ENCODE results near the gene FBXL7. TPM values are rescaled to one million over a fixed set of nuclear protein-coding genes. Genes with fewer than 3 reads are reported as not detected.

Gene FBXL7
- total and polyA plus RNA-seq, 2 experiments from 2014 or later, result 4.5 to 15.2 TPM

DNA sequence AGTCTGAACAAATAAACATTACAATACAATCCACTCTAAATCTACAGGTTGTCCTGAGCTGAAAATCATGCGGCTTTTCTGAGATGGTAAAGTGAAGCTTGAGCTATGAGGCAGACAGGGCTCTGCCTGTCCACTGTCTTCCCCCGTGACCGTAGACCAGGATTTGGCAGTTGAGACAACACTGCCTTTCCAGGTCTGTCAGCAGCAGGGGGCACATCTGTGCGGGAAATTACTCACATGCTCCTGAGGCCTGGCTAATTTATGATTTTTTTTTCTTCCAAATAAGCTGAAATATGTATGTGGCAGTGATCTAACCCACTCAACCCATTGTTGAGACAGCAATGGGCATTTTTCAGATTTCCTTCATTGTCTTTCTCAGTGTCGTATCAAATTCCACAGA is 307.9 kb downstream of the FBXL7 start:
- Histone ChIP-seq H4K20me1 (replicated peaks; ENCODE audit: insufficient read depth) (no peaks in the 10 kb centered on the region), H3K27me3 (ENCODE audit: insufficient read depth) (no peaks in the 10 kb centered on the region), H3F3A (replicated peaks; ENCODE audit: low read depth) (no peaks in the 10 kb centered on the region), H3K9me2 (ENCODE audit: insufficient read depth) (0 out of 2 replicates have a peak, but pooled peaks cover 4% of the 10 kb centered on the region), H3K4me1 (ENCODE audit: insufficient read depth) (peaks cover 8% of the 10 kb centered on the region), H3K27ac (ENCODE audit: low read depth) (no peak overlapping the region), H3K4me3 (no peak overlapping the region), H3K4me2 (no peak overlapping the region), H3K36me3 (ENCODE audit: insufficient read depth) (no peaks in the 10 kb centered on the region; the same call in 1 of the 2 replicates), H2AFZ (no peak overlapping the region), H3K79me2 (replicated peaks; ENCODE audit: insufficient read depth) (0 out of 2 replicates have a peak, but pooled peaks cover 3% of the 10 kb centered on the region)
- ATAC-seq (peak; percentile 43; the same call in 1 of the 3 replicates), DNase-seq (ENCODE audit: low spot score) (no peak)
- peaks cover 38% of the 10 kb centered on the region for H3K9me3 Mint-ChIP-seq
- peaks cover 9% of the 10 kb centered on the region for H3K4me1 Mint-ChIP-seq
- peak overlapping the region; percentile 41; the same call in 1 of the 2 replicates for H3K27ac Mint-ChIP-seq
- TF ChIP-seq, protein P1, sequence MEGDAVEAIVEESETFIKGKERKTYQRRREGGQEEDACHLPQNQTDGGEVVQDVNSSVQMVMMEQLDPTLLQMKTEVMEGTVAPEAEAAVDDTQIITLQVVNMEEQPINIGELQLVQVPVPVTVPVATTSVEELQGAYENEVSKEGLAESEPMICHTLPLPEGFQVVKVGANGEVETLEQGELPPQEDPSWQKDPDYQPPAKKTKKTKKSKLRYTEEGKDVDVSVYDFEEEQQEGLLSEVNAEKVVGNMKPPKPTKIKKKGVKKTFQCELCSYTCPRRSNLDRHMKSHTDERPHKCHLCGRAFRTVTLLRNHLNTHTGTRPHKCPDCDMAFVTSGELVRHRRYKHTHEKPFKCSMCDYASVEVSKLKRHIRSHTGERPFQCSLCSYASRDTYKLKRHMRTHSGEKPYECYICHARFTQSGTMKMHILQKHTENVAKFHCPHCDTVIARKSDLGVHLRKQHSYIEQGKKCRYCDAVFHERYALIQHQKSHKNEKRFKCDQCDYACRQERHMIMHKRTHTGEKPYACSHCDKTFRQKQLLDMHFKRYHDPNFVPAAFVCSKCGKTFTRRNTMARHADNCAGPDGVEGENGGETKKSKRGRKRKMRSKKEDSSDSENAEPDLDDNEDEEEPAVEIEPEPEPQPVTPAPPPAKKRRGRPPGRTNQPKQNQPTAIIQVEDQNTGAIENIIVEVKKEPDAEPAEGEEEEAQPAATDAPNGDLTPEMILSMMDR (conservative IDR thresholded peaks at IDR 0.05; ENCODE audit: low read depth in 2 of 2), result peak in 1 of 2 experiments; percentile 35; a peak in 2 of 4 replicates
- no peak for TF ChIP-seq EZH2 (IDR thresholded peaks at IDR 0.05; ENCODE audit: low read depth, unreplicated experiment)
- H3K4me3 Mint-ChIP-seq, result no peak overlapping the region
- H3K27me3 Mint-ChIP-seq (ENCODE audit: insufficient read depth, low read depth, poor library complexity), result no peaks in the 10 kb centered on the region
- peaks cover 31% of the 10 kb centered on the region for H3K36me3 Mint-ChIP-seq (ENCODE audit: low read depth)

DNA sequence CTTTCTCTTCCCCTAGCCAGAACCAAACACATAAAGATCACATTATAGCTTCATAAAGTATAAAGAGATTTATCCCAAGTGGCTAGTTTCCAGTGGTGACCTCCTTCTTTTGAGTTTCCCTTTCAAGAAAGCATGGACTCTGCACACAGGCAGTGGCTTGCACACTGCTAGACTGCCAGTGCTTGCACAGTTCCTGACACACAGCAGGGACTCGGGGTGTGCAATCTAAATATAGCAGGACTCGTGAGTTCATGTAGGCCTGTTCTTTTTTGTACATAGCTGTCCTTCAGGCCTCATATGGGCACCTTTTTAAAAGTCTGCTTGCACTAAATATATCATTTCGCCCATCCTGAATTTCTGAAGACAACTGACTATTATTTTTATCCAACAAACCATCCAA is 308.6 kb downstream of the FBXL7 start:
- no peaks in the 10 kb centered on the region for H3F3A ChIP-seq (replicated peaks; ENCODE audit: low read depth)
- no peak overlapping the region for H3K27ac ChIP-seq (ENCODE audit: low read depth)

More for the DNA sequence above, 308.6 kb downstream of the FBXL7 start:
- peaks cover 9% of the 10 kb centered on the region for H3K4me1 Mint-ChIP-seq
- H4K20me1 ChIP-seq (replicated peaks; ENCODE audit: insufficient read depth), result no peaks in the 10 kb centered on the region
- 0 out of 2 replicates have a peak, but pooled peaks cover 4% of the 10 kb centered on the region for H3K9me2 ChIP-seq (ENCODE audit: insufficient read depth)
- peaks cover 32% of the 10 kb centered on the region for H3K9me3 Mint-ChIP-seq
- no peaks in the 10 kb centered on the region for H3K27me3 ChIP-seq (ENCODE audit: insufficient read depth)
- H3K79me2 ChIP-seq (replicated peaks; ENCODE audit: insufficient read depth), result 0 out of 2 replicates have a peak, but pooled peaks cover 3% of the 10 kb centered on the region
- no peak overlapping the region for H3K27ac Mint-ChIP-seq
- no peak for ATAC-seq
- DNase-seq (ENCODE audit: low spot score), result no peak
- TF ChIP-seq EZH2 (IDR thresholded peaks at IDR 0.05; ENCODE audit: low read depth, unreplicated experiment) (no peak), CREB1 (CRISPR knock-in tag; IDR thresholded peaks at IDR 0.05; ENCODE audit: low read depth) (no peak), STAT1 (IDR thresholded peaks at IDR 0.05; ENCODE audit: unreplicated experiment) (no peak), NANOG (IDR thresholded peaks at IDR 0.05; ENCODE audit: borderline replicate concordance) (no peak), ZNF331 (CRISPR knock-in tag; IDR thresholded peaks at IDR 0.05; ENCODE audit: low read depth) (no peak), REST (IDR thresholded peaks at IDR 0.05; ENCODE audit: unreplicated experiment) (no peak)
- TF ChIP-seq, protein P2, sequence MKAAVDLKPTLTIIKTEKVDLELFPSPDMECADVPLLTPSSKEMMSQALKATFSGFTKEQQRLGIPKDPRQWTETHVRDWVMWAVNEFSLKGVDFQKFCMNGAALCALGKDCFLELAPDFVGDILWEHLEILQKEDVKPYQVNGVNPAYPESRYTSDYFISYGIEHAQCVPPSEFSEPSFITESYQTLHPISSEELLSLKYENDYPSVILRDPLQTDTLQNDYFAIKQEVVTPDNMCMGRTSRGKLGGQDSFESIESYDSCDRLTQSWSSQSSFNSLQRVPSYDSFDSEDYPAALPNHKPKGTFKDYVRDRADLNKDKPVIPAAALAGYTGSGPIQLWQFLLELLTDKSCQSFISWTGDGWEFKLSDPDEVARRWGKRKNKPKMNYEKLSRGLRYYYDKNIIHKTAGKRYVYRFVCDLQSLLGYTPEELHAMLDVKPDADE (IDR thresholded peaks at IDR 0.05), result no peak
- H3K4me2 ChIP-seq, result no peak overlapping the region
- H3K36me3 Mint-ChIP-seq (ENCODE audit: low read depth), result peaks cover 28% of the 10 kb centered on the region
- no peak overlapping the region for H3K4me3 ChIP-seq
- H3K4me3 Mint-ChIP-seq, result no peak overlapping the region
- no peak overlapping the region for H2AFZ ChIP-seq
- H3K27me3 Mint-ChIP-seq (ENCODE audit: insufficient read depth, low read depth, poor library complexity), result no peaks in the 10 kb centered on the region
- no peaks in the 10 kb centered on the region; the same call in 1 of the 2 replicates for H3K36me3 ChIP-seq (ENCODE audit: insufficient read depth)
- H3K4me1 ChIP-seq (ENCODE audit: insufficient read depth), result peaks cover 8% of the 10 kb centered on the region
